OCI-LY1 (cell line): ENCODE results near the gene LRRC9.

ENCODE experiments used
- EZH2 ChIP-seq: fragments of 200-600 bp; sonication (generic), shearing (Covaris generic); IDR thresholded peaks from 2 replicates; pipeline ENCODE4 v1.8.0; 2017; ENCODE audit warnings: borderline replicate concordance, mixed run types, mild to moderate bottlenecking, antibody characterized with exemption, low read length, moderate library complexity, mixed read lengths
- TF ChIP-seq, protein P1 (sequence below): fragments of 200-600 bp; sonication (generic), shearing (Covaris generic); IDR thresholded peaks from 2 replicates; pipeline ENCODE4 v1.5.1; 2017; ENCODE audit warnings: mild to moderate bottlenecking, antibody characterized with exemption, low read length, moderate library complexity, mixed read lengths

DNA sequence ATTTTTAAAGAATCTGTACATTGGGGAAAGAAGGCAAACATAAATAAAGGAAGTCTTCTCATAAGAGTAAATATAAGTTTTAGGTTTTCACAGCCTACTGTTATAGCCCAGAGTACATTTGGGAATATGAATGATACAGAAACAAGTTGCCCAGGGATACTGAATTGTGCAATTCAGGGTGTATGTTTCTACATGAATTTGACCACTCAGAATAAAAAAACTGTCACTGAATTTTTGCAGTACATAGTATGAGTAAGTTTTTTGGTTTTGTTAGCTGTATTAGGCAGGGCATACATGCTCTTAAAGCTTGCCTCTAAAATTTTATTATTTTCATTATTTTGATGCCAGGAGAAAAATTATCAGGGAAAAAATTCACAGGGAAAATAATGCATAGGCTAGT lies 165.1 kb downstream of the LRRC9 start:
- TF ChIP-seq, protein P1, sequence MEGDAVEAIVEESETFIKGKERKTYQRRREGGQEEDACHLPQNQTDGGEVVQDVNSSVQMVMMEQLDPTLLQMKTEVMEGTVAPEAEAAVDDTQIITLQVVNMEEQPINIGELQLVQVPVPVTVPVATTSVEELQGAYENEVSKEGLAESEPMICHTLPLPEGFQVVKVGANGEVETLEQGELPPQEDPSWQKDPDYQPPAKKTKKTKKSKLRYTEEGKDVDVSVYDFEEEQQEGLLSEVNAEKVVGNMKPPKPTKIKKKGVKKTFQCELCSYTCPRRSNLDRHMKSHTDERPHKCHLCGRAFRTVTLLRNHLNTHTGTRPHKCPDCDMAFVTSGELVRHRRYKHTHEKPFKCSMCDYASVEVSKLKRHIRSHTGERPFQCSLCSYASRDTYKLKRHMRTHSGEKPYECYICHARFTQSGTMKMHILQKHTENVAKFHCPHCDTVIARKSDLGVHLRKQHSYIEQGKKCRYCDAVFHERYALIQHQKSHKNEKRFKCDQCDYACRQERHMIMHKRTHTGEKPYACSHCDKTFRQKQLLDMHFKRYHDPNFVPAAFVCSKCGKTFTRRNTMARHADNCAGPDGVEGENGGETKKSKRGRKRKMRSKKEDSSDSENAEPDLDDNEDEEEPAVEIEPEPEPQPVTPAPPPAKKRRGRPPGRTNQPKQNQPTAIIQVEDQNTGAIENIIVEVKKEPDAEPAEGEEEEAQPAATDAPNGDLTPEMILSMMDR, result no peak
- TF ChIP-seq EZH2, result no peak
